Esophagus squamous epithelium (tissue), 5 donors: Measurements from ENCODE around the gene ALDH4A1. TPM values are rescaled to one million over a fixed set of nuclear protein-coding genes. Genes with fewer than 3 reads are reported as not detected.

Experiments
- DNase-seq: peaks from one replicate; lab custom pipeline; 2025; lab: John Stamatoyannopoulos, UW
- H3K27ac ChIP-seq, 4 donors: fragments of 200-600 bp; sonication (generic); one replicate each; pipeline ENCODE4 v1.5.1; 2016 to 2019; ENCODE audit warnings: mild to moderate bottlenecking in 1 of 4
- H3K27me3 ChIP-seq, 4 donors: fragments of 200-600 bp; sonication (generic); 1 replicate in 3 of 4; 2 replicates in 1 of 4; pipeline versions ENCODE4 v1.5.1 to v1.6.0; 2017 to 2021; ENCODE audit warnings: antibody characterized with exemption in 1 of 4
- H3K36me3 ChIP-seq, 3 donors: fragments of 200-600 bp; sonication (generic); one replicate each; pipeline ENCODE4 v1.5.1; 2016 to 2019
- H3K4me1 ChIP-seq, 3 donors: fragments of 200-600 bp; sonication (generic); one replicate each; pipeline ENCODE4 v1.5.1; 2017 to 2019
- H3K4me3 ChIP-seq, 4 donors: fragments of 200-600 bp; sonication (generic); 1 replicate in 3 of 4; 2 replicates in 1 of 4; pipeline ENCODE4 v1.5.1; 2016 to 2019; ENCODE audit warnings: mild to moderate bottlenecking in 2 of 4, moderate library complexity in 1 of 4
- H3K9me3 ChIP-seq, 3 donors: fragments of 200-600 bp; sonication (generic); one replicate each; pipeline ENCODE4 v1.5.1; 2016 to 2019
- POLR2A ChIP-seq, 4 donors: fragments of 450-650 bp; IDR thresholded peaks; one replicate each; pipeline ENCODE4 v1.6.1; 2017; ENCODE audit warnings: antibody characterized with exemption in 4 of 4, mild to moderate bottlenecking in 4 of 4, moderate library complexity in 3 of 4
- WGBS, 2 donors: methylation state at CpG; one replicate each; pipeline ENCODE4 v1.1.5; 2018; 5-methylcytosine and 5-hydroxymethylcytosine counted together
- intact Hi-C: fragments of 100-400 bp; cut with DNase I; formaldehyde crosslinking; loops from one replicate; pipeline ENCODE4 v1.15.0; 2022
- total RNA-seq, 4 donors: library from RNA; depleted of rRNA; stranded (reverse); fragments of >200 nt; gene quantifications; one replicate each; pipeline ENCODE4 v1.1.0, GENCODE V29; 2016
- TF ChIP-seq, protein P1 (sequence below), 6 experiments: fragments of 450-650 bp in 4 of 6; fragments of 200-600 bp in 2 of 6; sonication (generic) in 2 of 6; IDR thresholded peaks; one replicate each; pipeline ENCODE4 v1.5.1; 2016 to 2019; ENCODE audit warnings: antibody characterized with exemption in 6 of 6, mild to moderate bottlenecking in 4 of 6, moderate library complexity in 4 of 6
- donor health status: DM: yes; HTN: yes; CAD: no.

Gene ALDH4A1
- total RNA-seq, 4 donors from 2014 or later: 36.7 to 59.1 (median 50.3) TPM

DNA sequence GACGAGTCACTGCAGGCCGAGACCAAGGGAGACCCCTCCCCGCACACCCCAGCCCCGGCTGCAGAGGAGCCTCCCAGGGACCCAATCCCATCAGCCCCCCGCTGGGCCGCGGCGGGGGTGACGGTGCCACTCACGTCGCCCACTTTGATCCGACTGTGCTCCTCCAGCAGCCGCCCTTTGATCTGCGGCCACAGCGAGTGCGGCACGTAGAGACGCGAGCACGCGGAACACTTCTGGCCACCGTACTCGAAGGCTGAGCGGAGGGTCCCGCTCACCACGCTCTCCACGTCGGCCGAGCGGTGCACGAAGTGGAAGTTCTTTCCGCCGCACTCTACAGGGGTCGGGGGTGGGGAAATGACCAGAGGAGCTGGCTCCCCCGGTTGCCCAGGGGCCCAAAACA, 25.1 kb downstream of the ALDH4A1 start:
- intact Hi-C loops: no loop called here
- no peaks in the 10 kb centered on the region for H3K9me3 ChIP-seq
- peaks cover 7 to 43% (median 15%) of the 10 kb centered on the region in 3 donors for H3K4me1 ChIP-seq
- 84 to 88% methylated on average over 8 to 14 of the region's 35 CpGs for WGBS, 2 donors
- TF ChIP-seq, protein P1, sequence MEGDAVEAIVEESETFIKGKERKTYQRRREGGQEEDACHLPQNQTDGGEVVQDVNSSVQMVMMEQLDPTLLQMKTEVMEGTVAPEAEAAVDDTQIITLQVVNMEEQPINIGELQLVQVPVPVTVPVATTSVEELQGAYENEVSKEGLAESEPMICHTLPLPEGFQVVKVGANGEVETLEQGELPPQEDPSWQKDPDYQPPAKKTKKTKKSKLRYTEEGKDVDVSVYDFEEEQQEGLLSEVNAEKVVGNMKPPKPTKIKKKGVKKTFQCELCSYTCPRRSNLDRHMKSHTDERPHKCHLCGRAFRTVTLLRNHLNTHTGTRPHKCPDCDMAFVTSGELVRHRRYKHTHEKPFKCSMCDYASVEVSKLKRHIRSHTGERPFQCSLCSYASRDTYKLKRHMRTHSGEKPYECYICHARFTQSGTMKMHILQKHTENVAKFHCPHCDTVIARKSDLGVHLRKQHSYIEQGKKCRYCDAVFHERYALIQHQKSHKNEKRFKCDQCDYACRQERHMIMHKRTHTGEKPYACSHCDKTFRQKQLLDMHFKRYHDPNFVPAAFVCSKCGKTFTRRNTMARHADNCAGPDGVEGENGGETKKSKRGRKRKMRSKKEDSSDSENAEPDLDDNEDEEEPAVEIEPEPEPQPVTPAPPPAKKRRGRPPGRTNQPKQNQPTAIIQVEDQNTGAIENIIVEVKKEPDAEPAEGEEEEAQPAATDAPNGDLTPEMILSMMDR (IDR thresholded peaks at IDR 0.05): no peak
- TF ChIP-seq POLR2A (IDR thresholded peaks at IDR 0.05): no peak
- no peak for DNase-seq
- H3K27ac ChIP-seq: no peak overlapping the region
- H3K4me3 ChIP-seq: no peak overlapping the region
- no peaks in the 10 kb centered on the region for H3K27me3 ChIP-seq
- H3K36me3 ChIP-seq: peaks cover 0 to 50% (median 0%) of the 10 kb centered on the region in 3 donors

GRCh38 chr1:18876210-18876609, 26.1 kb downstream of the ALDH4A1 start:
- Histone ChIP-seq H3K36me3 (peaks cover 0 to 60% (median 0%) of the 10 kb centered on the region in 3 donors), H3K4me1 (peaks cover 0 to 32% (median 7%) of the 10 kb centered on the region in 3 donors), H3K9me3 (no peaks in the 10 kb centered on the region), H3K27ac (no peak overlapping the region), H3K27me3 (no peaks in the 10 kb centered on the region), H3K4me3 (no peak overlapping the region)
- intact Hi-C loops: no loop called here
- TF ChIP-seq, protein P1 (IDR thresholded peaks at IDR 0.05): no peak
- TF ChIP-seq POLR2A (IDR thresholded peaks at IDR 0.05): no peak
- 80 to 100% methylated on average over 1 of the region's 10 CpGs for WGBS, 2 donors
- DNase-seq: no peak

DNA sequence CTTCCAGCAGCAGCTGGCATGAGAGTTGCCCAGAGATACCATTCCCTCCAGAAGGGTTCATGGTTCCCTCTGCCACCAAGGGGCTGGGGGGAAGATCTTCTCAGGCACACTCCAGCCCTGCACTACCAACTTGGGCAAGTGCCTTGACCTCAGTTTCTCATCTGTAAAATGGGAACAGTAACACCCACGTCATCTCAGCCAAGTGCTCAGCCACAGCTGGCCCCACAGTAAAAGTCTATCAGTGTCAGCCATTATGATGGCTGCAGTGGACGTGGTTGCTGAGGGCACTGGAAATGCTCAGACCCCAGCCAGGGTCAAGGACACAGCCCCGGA, 26.6 kb downstream of the ALDH4A1 start:
- intact Hi-C loops: no loop called here
- TF ChIP-seq POLR2A (IDR thresholded peaks at IDR 0.05): no peak
- TF ChIP-seq, protein P1 (IDR thresholded peaks at IDR 0.05): no peak
- peaks cover 0 to 28% (median 7%) of the 10 kb centered on the region in 3 donors for H3K4me1 ChIP-seq
- peaks cover 0 to 64% (median 0%) of the 10 kb centered on the region in 3 donors for H3K36me3 ChIP-seq
- H3K4me3 ChIP-seq: no peak overlapping the region
- H3K9me3 ChIP-seq: no peaks in the 10 kb centered on the region
- DNase-seq: no peak
- no peaks in the 10 kb centered on the region for H3K27me3 ChIP-seq
- H3K27ac ChIP-seq: no peak overlapping the region
- 76 to 90% methylated on average over 2 of the region's 3 CpGs for WGBS, 2 donors

- DNase-seq: peak; percentile 19
- Histone ChIP-seq H3K27ac (no peak overlapping the region), H3K27me3 (no peaks in the 10 kb centered on the region), H3K4me3 (no peak overlapping the region), H3K36me3 (peaks cover 0 to 64% (median 0%) of the 10 kb centered on the region in 3 donors), H3K4me1 (peaks cover 0 to 23% (median 7%) of the 10 kb centered on the region in 3 donors), H3K9me3 (no peaks in the 10 kb centered on the region)
- WGBS, 2 donors: 20 to 33% methylated on average over 1 to 8 of the region's 20 CpGs
- TF ChIP-seq POLR2A (IDR thresholded peaks at IDR 0.05): no peak
- TF ChIP-seq, protein P1 (IDR thresholded peaks at IDR 0.05): peak; percentile 60 to 84 (median 66)
- intact Hi-C loops: no loop called here
Measured at GRCh38 chr1:18875107-18875795, 27.1 kb downstream of the ALDH4A1 start.

- Histone ChIP-seq H3K27ac (no peak overlapping the region), H3K4me3 (no peak overlapping the region), H3K27me3 (no peaks in the 10 kb centered on the region), H3K36me3 (peaks cover 0 to 64% (median 0%) of the 10 kb centered on the region in 3 donors), H3K4me1 (peaks cover 0 to 16% (median 2%) of the 10 kb centered on the region in 3 donors), H3K9me3 (no peaks in the 10 kb centered on the region)
- 55% methylated on average over 6 of the region's 8 CpGs; no CpG with 5 or more reads in 1 of the 2 donors for WGBS, 2 donors
- no peak for DNase-seq
- intact Hi-C loops: no loop called here
- TF ChIP-seq, protein P1 (IDR thresholded peaks at IDR 0.05): no peak
- no peak for TF ChIP-seq POLR2A (IDR thresholded peaks at IDR 0.05)
Measured at GRCh38 chr1:18874600-18874999, 27.8 kb downstream of the ALDH4A1 start.
